ENCODE measurements around the gene SLC30A5. TPM values are rescaled to one million over a fixed set of nuclear protein-coding genes. Genes with fewer than 3 reads are reported as not detected.

SLC30A5 gene
- total RNA-seq, 1 donor from 2014 or later, result 57.5 TPM

GRCh38 chr5:69158039-69158438 lies 64.2 kb downstream of the SLC30A5 start:
- DNase-seq (ENCODE audit: low spot score in 2 of 2, unreplicated experiment in 2 of 2), result no peak
- Mint-ChIP-seq H3K9me3 (no peaks in the 10 kb centered on the region), H3K36me3 (no peaks in the 10 kb centered on the region), H3K27me3 (ENCODE audit: low read depth) (no peaks in the 10 kb centered on the region), H3K4me1 (no peaks in the 10 kb centered on the region), H3K4me3 (no peak overlapping the region), H3K27ac (no peak overlapping the region)
- TF ChIP-seq CTCF (IDR thresholded peaks at IDR 0.05; ENCODE audit: unreplicated experiment), result no peak

GRCh38 chr5:69160651-69161050 lies 66.8 kb downstream of the SLC30A5 start:
- H3K9me3 Mint-ChIP-seq, result no peaks in the 10 kb centered on the region
- TF ChIP-seq CTCF (IDR thresholded peaks at IDR 0.05; ENCODE audit: unreplicated experiment), result no peak

GRCh38 chr5:69166686-69167492 lies 73.1 kb downstream of the SLC30A5 start, which contains the start of gene CCNB1:
Gene CCNB1 (plus strand): TSS chr5:69167150. CDS start chr5:69167263, 113 bp downstream.
- Mint-ChIP-seq H3K9me3 (no peaks in the 10 kb centered on the region), H3K4me3 (peak within 1 kb of the TSS; percentile 97), H3K4me1 (peaks cover 20% of the 10 kb centered on the region), H3K36me3 (peaks cover 15% of the 10 kb centered on the region), H3K27me3 (ENCODE audit: low read depth) (no peaks in the 10 kb centered on the region), H3K27ac (peak within 1 kb of the TSS; percentile 98)
- peak; percentile 97 to 99 for DNase-seq (ENCODE audit: low spot score in 2 of 2, unreplicated experiment in 2 of 2)
- TF ChIP-seq CTCF (IDR thresholded peaks at IDR 0.05; ENCODE audit: unreplicated experiment), result no peak

More at GRCh38 chr5:69160651-69161050, 66.8 kb downstream of the SLC30A5 start:
- Mint-ChIP-seq H3K27me3 (ENCODE audit: low read depth) (no peaks in the 10 kb centered on the region), H3K36me3 (no peaks in the 10 kb centered on the region), H3K27ac (no peak overlapping the region), H3K4me1 (no peaks in the 10 kb centered on the region), H3K4me3 (no peak overlapping the region)
- DNase-seq (ENCODE audit: low spot score in 2 of 2, unreplicated experiment in 2 of 2), result no peak

- Mint-ChIP-seq H3K4me1 (peaks cover 20% of the 10 kb centered on the region), H3K4me3 (peak overlapping the region; percentile 97), H3K36me3 (peaks cover 17% of the 10 kb centered on the region), H3K27me3 (ENCODE audit: low read depth) (no peaks in the 10 kb centered on the region), H3K9me3 (no peaks in the 10 kb centered on the region), H3K27ac (peak overlapping the region; percentile 98)
- DNase-seq (ENCODE audit: low spot score in 2 of 2, unreplicated experiment in 2 of 2), result no peak
- TF ChIP-seq CTCF (IDR thresholded peaks at IDR 0.05; ENCODE audit: unreplicated experiment), result no peak
These were observed 73.7 kb downstream of the SLC30A5 start for GRCh38 chr5:69167493-69167855.

GRCh38 chr5:69167929-69168328 lies 74.1 kb downstream of the SLC30A5 start:
- Mint-ChIP-seq H3K4me3 (peak overlapping the region; percentile 97), H3K36me3 (peaks cover 18% of the 10 kb centered on the region), H3K27me3 (ENCODE audit: low read depth) (no peaks in the 10 kb centered on the region), H3K9me3 (no peaks in the 10 kb centered on the region), H3K4me1 (peaks cover 20% of the 10 kb centered on the region), H3K27ac (peak overlapping the region; percentile 98)
- no peak for TF ChIP-seq CTCF (IDR thresholded peaks at IDR 0.05; ENCODE audit: unreplicated experiment)
- no peak for DNase-seq (ENCODE audit: low spot score in 2 of 2, unreplicated experiment in 2 of 2)

All from mesothelial cell of epicardium (in vitro differentiated cells).